Karpas-422 (cell line): ENCODE results near the gene TBC1D16. TPM values are rescaled to one million over a fixed set of nuclear protein-coding genes. Genes with fewer than 3 reads are reported as not detected.

Experiments used
- DNase-seq: peaks from one replicate; pipeline ENCODE4 v3.0.0-alpha.2; 2015
- H2AFZ ChIP-seq: fragments of 200-600 bp; sonication (generic); 2 replicates; pipeline ENCODE4 v1.6.1; 2014; ENCODE audit warnings: antibody characterized with exemption, low read length, mixed read lengths
- H3K27ac ChIP-seq: fragments of 200-600 bp; sonication (generic); 2 replicates; pipeline ENCODE4 v1.5.1; 2014; ENCODE audit warnings: mild to moderate bottlenecking, low read length, moderate library complexity
- H3K27me3 ChIP-seq: fragments of 200-600 bp; sonication (generic); 2 replicates; pipeline ENCODE4 v1.6.1; 2014; ENCODE audit warnings: low read length, mixed read lengths
- H3K36me3 ChIP-seq: fragments of 200-600 bp; sonication (generic); 2 replicates; pipeline ENCODE4 v1.6.1; 2014; ENCODE audit warnings: low read length, mixed read lengths; ENCODE audit not compliant: insufficient read depth
- H3K4me1 ChIP-seq: fragments of 200-600 bp; sonication (generic); 2 replicates; pipeline ENCODE4 v1.6.1; 2014; ENCODE audit warnings: mild to moderate bottlenecking, low read length, mixed read lengths
- H3K4me2 ChIP-seq: fragments of 200-600 bp; sonication (generic); 2 replicates; pipeline ENCODE4 v1.6.1; 2014; ENCODE audit warnings: low read length, low read depth, mild to moderate bottlenecking; ENCODE audit not compliant: poor library complexity, severe bottlenecking
- H3K4me3 ChIP-seq: fragments of 200-600 bp; sonication (generic); 2 replicates; pipeline ENCODE4 v1.5.1; 2014; ENCODE audit warnings: mild to moderate bottlenecking, antibody characterized with exemption, low read length, mixed read lengths
- H3K79me2 ChIP-seq: fragments of 200-600 bp; sonication (generic); 2 replicates; pipeline ENCODE4 v1.6.1; 2014; ENCODE audit warnings: mild to moderate bottlenecking, low read length, mixed read lengths
- H3K9ac ChIP-seq: fragments of 200-600 bp; sonication (generic); 2 replicates; pipeline ENCODE4 v1.6.0; 2014; ENCODE audit warnings: low read length
- H3K9me2 ChIP-seq: fragments of 200-600 bp; sonication (generic), shearing (Covaris generic); replicated peaks from 2 replicates; pipeline ENCODE4 v1.6.0; 2014; ENCODE audit warnings: mild to moderate bottlenecking, low read length, moderate library complexity; ENCODE audit not compliant: insufficient read depth
- H3K9me3 ChIP-seq: fragments of 300-700, 200-600 bp; sonication (generic); 2 replicates; pipeline ENCODE4 v1.6.1; 2014; ENCODE audit warnings: low read length, mixed read lengths
- H4K20me1 ChIP-seq: fragments of 200-600 bp; sonication (generic); 2 replicates; pipeline ENCODE4 v1.6.1; 2014; ENCODE audit warnings: mild to moderate bottlenecking, antibody characterized with exemption, low read length, low read depth; ENCODE audit not compliant: insufficient read depth
- total RNA-seq: library from RNA; depleted of rRNA; stranded (reverse); fragments of >200 nt; shearing (Covaris generic); gene quantifications from 2 replicates; pipeline ENCODE4 v1.2.3, GENCODE V29; 2014; ENCODE audit warnings: low replicate concordance

TBC1D16 gene
- total RNA-seq, 1 experiment from 2014 or later, result 0.22 TPM

DNA sequence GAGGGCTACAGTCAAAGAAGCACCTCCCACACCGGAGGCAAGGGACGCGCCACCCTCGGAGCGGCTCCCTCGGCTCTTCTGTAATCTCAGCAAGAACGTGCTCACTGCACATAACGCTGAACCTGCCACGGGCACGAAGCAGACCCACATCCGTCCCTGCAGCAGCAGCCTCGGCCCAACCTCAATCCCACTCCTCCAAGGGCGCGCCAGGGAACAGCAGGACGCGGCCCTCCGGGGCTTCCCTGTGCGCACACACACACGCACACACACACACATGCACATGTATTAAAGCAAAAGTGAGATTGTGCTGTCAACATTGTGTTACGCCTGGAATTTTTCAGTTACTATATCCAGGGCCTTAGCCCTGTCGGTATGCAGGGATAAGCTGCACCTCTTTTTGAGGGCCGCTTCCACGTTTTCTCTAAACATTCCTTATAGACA is 54.0 kb downstream of the TBC1D16 start:
- DNase-seq, result no peak
- Histone ChIP-seq H3K27me3 (no peaks in the 10 kb centered on the region), H3K9me2 (no peaks in the 10 kb centered on the region), H2AFZ (no peak overlapping the region), H3K9ac (no peak overlapping the region), H3K36me3 (no peaks in the 10 kb centered on the region), H3K4me2 (no peak overlapping the region), H3K9me3 (no peaks in the 10 kb centered on the region), H4K20me1 (no peaks in the 10 kb centered on the region), H3K4me1 (no peaks in the 10 kb centered on the region), H3K79me2 (no peaks in the 10 kb centered on the region), H3K4me3 (no peak overlapping the region), H3K27ac (no peak overlapping the region)

DNA sequence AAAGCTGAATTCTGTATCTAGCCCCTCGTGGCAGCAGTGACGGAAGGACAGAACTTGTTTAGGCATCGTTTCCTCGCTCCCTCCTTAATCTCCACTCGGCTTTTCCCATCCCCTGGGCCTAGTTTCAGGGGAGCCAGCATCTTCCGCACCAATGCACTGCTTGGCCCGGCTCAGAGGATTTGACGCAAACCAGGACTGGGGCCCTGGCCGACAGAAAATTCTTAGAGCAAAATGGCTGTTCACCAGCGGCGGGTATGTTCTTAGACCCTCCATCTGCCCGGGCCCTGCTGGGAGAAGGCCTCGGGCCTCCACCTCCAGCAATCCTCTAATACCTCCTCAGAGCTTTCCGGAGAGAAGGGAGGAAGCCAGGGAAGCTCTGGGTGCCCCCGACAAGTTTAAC is 54.6 kb downstream of the TBC1D16 start:
- Histone ChIP-seq H3K4me1 (no peaks in the 10 kb centered on the region), H3K9me3 (no peaks in the 10 kb centered on the region), H3K27me3 (no peaks in the 10 kb centered on the region), H3K4me2 (no peak overlapping the region), H3K9ac (no peak overlapping the region), H3K9me2 (no peaks in the 10 kb centered on the region), H3K36me3 (no peaks in the 10 kb centered on the region), H2AFZ (no peak overlapping the region), H3K4me3 (no peak overlapping the region), H4K20me1 (0 out of 2 replicates have a peak, but pooled peaks cover under 1% of the 10 kb centered on the region), H3K79me2 (no peaks in the 10 kb centered on the region), H3K27ac (no peak overlapping the region)
- no peak for DNase-seq

DNA sequence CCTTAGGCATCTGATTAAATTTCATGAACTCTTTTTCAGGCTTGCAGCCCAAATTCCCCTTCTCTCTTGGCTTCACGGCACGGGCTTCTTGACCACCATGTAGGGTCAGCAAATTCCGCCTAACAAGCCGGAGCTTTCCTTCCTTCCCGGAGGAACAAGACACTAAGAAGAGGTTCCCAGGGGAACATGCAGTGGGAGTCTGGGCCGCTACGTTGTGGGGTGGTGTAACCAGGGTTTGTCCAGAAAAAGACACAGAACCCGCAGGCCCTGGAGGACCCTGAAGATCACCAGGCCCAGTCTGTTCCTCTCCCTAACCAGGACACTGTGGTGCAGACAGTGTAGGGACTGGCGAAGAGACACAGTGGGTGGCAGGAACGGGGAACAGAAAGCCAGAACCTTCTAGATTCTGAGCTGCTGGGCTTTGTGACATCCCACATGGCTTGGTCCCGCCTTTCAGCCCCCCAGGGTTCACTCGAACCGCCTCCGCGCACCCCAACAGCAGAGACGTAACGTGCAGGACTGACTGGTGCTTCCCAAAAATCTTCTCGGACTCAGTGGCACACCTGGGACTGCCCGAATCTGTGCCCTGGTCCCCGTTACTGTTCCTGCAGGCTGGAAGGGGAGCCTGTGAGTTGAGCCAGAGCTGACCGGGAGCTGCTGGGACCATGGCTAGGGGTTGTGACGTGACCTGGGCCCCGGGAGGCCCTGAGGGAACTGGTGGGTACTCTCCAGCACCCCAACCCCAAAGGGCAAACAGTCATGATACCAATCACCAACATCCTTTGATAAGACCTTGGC is 55.2 kb downstream of the TBC1D16 start:
- Histone ChIP-seq H3K4me3 (no peak overlapping the region), H3K4me2 (no peak overlapping the region), H3K36me3 (no peaks in the 10 kb centered on the region), H4K20me1 (0 out of 2 replicates have a peak, but pooled peaks cover 3% of the 10 kb centered on the region), H3K4me1 (no peaks in the 10 kb centered on the region), H3K9me2 (no peaks in the 10 kb centered on the region), H3K27ac (no peak overlapping the region), H3K9ac (no peak overlapping the region), H3K27me3 (no peaks in the 10 kb centered on the region), H2AFZ (no peak overlapping the region), H3K79me2 (no peaks in the 10 kb centered on the region), H3K9me3 (no peaks in the 10 kb centered on the region)
- DNase-seq, result no peak

DNA sequence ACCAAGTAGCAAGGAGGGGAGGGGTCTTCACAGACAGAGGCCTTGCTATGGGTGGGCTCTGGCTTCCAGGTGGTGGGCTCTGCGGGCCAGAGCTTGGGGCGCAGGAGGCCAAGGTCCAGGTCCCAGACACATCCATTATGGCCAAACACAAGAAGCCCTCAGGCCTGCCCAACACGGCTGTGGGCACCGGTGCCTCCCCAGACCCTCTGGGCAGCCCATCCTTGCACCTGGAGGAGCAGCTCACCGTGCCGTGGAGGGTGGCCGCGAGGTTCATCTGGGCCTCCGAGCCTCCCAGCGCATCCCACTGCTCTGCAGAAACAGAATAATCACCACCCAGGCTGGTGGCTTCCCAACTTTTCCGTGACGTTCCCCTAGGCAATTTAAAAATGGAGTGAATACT is 55.9 kb downstream of the TBC1D16 start:
- H4K20me1 ChIP-seq, result 0 out of 2 replicates have a peak, but pooled peaks cover 3% of the 10 kb centered on the region
- no peaks in the 10 kb centered on the region for H3K79me2 ChIP-seq
- H3K4me2 ChIP-seq, result no peak overlapping the region
- H3K9me3 ChIP-seq, result no peaks in the 10 kb centered on the region
- no peaks in the 10 kb centered on the region for H3K36me3 ChIP-seq
- H3K4me1 ChIP-seq, result no peaks in the 10 kb centered on the region
- no peak overlapping the region for H3K27ac ChIP-seq
- no peak overlapping the region for H2AFZ ChIP-seq
- DNase-seq, result no peak
- H3K27me3 ChIP-seq, result no peaks in the 10 kb centered on the region
- H3K9ac ChIP-seq, result no peak overlapping the region
- no peaks in the 10 kb centered on the region for H3K9me2 ChIP-seq
- H3K4me3 ChIP-seq, result no peak overlapping the region

DNA sequence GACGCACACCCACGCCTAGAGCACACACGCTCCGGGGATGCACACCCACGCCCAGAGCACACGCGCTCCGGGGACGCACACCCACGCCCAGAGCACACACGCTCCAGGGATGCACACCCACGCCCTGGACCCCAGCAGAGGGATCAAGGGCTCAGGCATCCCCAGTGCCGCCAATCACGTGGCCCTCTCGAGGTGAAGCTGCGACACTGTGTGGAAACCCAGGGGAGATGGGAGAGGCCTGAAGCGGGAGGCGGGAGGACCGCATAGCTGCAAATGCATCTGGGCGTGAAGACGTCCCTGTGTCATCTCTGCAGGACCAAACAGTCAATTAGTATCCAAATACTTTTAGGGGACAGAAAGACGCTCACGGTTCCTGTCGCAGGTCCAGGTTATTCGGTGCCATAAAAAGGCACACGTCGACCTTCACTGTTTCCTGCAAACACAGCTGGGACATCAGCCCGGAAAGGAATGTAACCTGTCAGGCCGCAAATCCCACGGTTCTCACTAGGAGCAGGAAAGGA is 56.4 kb downstream of the TBC1D16 start:
- no peaks in the 10 kb centered on the region for H3K9me2 ChIP-seq
- H3K27ac ChIP-seq, result no peak overlapping the region
- no peaks in the 10 kb centered on the region for H3K9me3 ChIP-seq
- H3K79me2 ChIP-seq, result no peaks in the 10 kb centered on the region
- no peaks in the 10 kb centered on the region for H3K27me3 ChIP-seq
- DNase-seq, result no peak
- H2AFZ ChIP-seq, result no peak overlapping the region
- H3K4me2 ChIP-seq, result no peak overlapping the region
- no peak overlapping the region for H3K9ac ChIP-seq
- H4K20me1 ChIP-seq, result 0 out of 2 replicates have a peak, but pooled peaks cover 3% of the 10 kb centered on the region
- H3K4me1 ChIP-seq, result no peaks in the 10 kb centered on the region
- no peak overlapping the region for H3K4me3 ChIP-seq
- no peaks in the 10 kb centered on the region for H3K36me3 ChIP-seq

DNA sequence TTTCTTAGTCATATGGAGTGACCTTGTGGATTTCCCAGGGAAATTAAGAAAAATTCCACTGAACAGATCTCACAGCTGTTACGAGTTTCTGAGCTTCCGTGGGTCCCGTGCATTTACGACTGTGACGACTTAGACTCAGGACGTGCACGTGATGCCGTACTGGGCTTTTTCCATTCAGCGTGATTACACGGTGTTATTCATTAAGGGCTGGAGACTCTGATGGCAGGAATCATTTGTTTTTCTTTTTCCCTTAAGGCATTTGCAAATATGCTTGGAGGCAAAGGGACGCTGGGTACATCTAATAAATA is 57.2 kb downstream of the TBC1D16 start:
- no peaks in the 10 kb centered on the region for H3K9me3 ChIP-seq
- no peak overlapping the region for H3K27ac ChIP-seq
- H3K9me2 ChIP-seq, result no peaks in the 10 kb centered on the region
- H3K79me2 ChIP-seq, result no peaks in the 10 kb centered on the region
- H3K36me3 ChIP-seq, result no peaks in the 10 kb centered on the region
- H2AFZ ChIP-seq, result no peak overlapping the region
- H3K4me1 ChIP-seq, result no peaks in the 10 kb centered on the region
- H4K20me1 ChIP-seq, result 0 out of 2 replicates have a peak, but pooled peaks cover 3% of the 10 kb centered on the region
- no peak overlapping the region for H3K4me3 ChIP-seq
- H3K9ac ChIP-seq, result no peak overlapping the region
- no peak for DNase-seq
- no peaks in the 10 kb centered on the region for H3K27me3 ChIP-seq
- H3K4me2 ChIP-seq, result no peak overlapping the region

DNA sequence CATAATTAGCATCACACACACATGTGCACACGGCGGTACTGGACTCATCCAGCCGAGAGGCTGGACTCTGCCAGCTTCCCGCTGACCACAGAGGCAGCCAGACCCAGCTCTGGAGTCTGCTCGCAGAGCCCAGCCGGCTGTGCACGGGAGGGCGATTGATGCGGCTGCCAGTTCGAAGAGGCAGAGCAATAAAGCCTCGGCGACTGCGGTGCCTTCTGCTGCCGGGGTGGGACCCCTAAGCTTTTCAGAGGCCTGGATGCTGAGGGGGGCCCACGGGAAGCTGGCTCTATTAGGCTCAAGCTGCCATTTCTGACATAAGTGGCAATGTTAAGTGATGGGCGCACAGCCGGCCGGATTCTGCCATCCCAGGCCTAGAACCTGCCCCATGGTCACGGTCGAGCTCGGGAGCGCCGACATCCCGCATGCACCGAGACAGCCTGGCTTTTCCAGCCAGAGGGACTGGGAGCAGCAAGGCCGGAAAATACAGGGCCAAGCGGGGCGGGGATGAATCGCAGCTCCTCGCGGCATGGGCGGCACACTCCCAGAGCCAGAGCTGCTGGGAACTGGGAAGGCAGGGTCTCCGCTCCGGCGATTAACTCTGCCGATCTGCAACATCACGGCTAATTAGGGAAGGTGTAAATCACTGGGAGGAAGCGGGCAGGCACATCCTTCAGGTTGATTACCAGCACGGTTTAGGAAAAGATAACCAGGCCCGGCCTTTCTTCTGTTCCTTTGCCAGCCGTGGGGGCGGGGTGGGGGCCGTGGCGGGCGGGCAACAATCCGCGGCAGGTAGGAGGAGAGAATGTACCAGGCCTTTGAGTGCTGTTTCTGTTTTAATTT is 57.7 kb downstream of the TBC1D16 start:
- H3K4me3 ChIP-seq, result no peak overlapping the region
- DNase-seq, result no peak
- no peak overlapping the region for H3K9ac ChIP-seq
- H3K27me3 ChIP-seq, result no peaks in the 10 kb centered on the region
- H3K9me2 ChIP-seq, result no peaks in the 10 kb centered on the region
- no peaks in the 10 kb centered on the region for H3K9me3 ChIP-seq
- no peak overlapping the region for H2AFZ ChIP-seq
- H3K36me3 ChIP-seq, result no peaks in the 10 kb centered on the region
- H4K20me1 ChIP-seq, result 0 out of 2 replicates have a peak, but pooled peaks cover 3% of the 10 kb centered on the region
- no peak overlapping the region for H3K4me2 ChIP-seq
- no peak overlapping the region for H3K27ac ChIP-seq
- H3K79me2 ChIP-seq, result no peaks in the 10 kb centered on the region
- H3K4me1 ChIP-seq, result no peaks in the 10 kb centered on the region

DNA sequence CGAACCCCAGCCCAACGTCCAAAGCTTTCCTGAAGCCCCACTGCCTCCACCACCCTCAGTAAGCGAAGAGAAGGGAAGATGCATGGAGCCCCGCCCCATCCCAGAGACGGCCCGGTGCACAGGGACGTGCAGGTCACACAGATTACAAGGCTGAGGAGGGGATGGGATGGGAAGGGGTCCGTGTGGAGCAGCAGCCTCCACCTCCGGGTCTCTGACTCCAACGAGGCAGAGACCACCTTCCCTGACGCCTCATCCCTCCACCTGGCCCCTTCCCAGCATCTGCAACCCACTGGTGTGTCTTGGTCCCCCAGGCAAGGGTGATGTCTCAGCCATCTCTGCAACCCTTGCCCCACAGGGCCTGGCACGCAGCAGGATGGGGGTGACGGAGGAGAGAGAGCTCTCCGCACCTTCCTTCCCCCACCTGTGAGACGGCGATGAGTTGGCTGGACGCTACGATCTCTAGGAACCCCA is 58.5 kb downstream of the TBC1D16 start:
- H3K4me3 ChIP-seq, result no peak overlapping the region
- H3K4me2 ChIP-seq, result no peak overlapping the region
- H3K4me1 ChIP-seq, result no peaks in the 10 kb centered on the region
- no peak overlapping the region for H3K9ac ChIP-seq
- no peak overlapping the region for H2AFZ ChIP-seq
- no peak overlapping the region for H3K27ac ChIP-seq
- H3K36me3 ChIP-seq, result no peaks in the 10 kb centered on the region
- H3K79me2 ChIP-seq, result no peaks in the 10 kb centered on the region
- no peaks in the 10 kb centered on the region for H3K9me3 ChIP-seq
- H4K20me1 ChIP-seq, result 0 out of 2 replicates have a peak, but pooled peaks cover 3% of the 10 kb centered on the region
- DNase-seq, result no peak
- H3K9me2 ChIP-seq, result no peaks in the 10 kb centered on the region
- no peaks in the 10 kb centered on the region for H3K27me3 ChIP-seq
